GM18526 (cell line): ENCODE measurements around the gene SPTSSA.

ENCODE experiments used
- POLR2A ChIP-seq: IDR thresholded peaks from 3 replicates; pipeline ENCODE4 v1.6.1; 2011; ENCODE audit not compliant: insufficient read length; ENCODE audit errors: extremely low read depth

The SPTSSA gene

GRCh38 chr14:34474187-34474679, 12.2 kb upstream of the SPTSSA start:
- no peak for TF ChIP-seq POLR2A

GRCh38 chr14:34472706-34473279, 10.8 kb upstream of the SPTSSA start:
- TF ChIP-seq POLR2A = no peak

- no peak for TF ChIP-seq POLR2A
These were observed 8.3 kb upstream of the SPTSSA start for GRCh38 chr14:34470319-34470718.

- no peak for TF ChIP-seq POLR2A
These were observed 4.7 kb upstream of the SPTSSA start for GRCh38 chr14:34466691-34467090.

- no peak for TF ChIP-seq POLR2A
These were observed 3.2 kb upstream of the SPTSSA start for GRCh38 chr14:34465069-34465859.

GRCh38 chr14:34463598-34463961, 1.5 kb upstream of the SPTSSA start:
- TF ChIP-seq POLR2A = no peak

GRCh38 chr14:34461334-34462131, 507 bp downstream of the SPTSSA start:
- no peak for TF ChIP-seq POLR2A

- TF ChIP-seq POLR2A = no peak
These were observed 1.2 kb downstream of the SPTSSA start for GRCh38 chr14:34460841-34461240.

- no peak for TF ChIP-seq POLR2A
These were observed 1.7 kb downstream of the SPTSSA start for GRCh38 chr14:34460295-34460694.

GRCh38 chr14:34457186-34457585, 4.9 kb downstream of the SPTSSA start:
- no peak for TF ChIP-seq POLR2A

GRCh38 chr14:34453226-34453625, 8.8 kb downstream of the SPTSSA start:
- no peak for TF ChIP-seq POLR2A

- TF ChIP-seq POLR2A = no peak
These were observed 9.7 kb downstream of the SPTSSA start for GRCh38 chr14:34452258-34452822.

GRCh38 chr14:34450958-34451357, 11.1 kb downstream of the SPTSSA start:
- TF ChIP-seq POLR2A = no peak

GRCh38 chr14:34450542-34450915, 11.5 kb downstream of the SPTSSA start:
- no peak for TF ChIP-seq POLR2A

- TF ChIP-seq POLR2A = no peak
These were observed 12.1 kb downstream of the SPTSSA start for GRCh38 chr14:34449819-34450541.
